Urothelium cell line (cell line): ENCODE results near the gene AMBRA1.
A peak's percentile ranks its signal among the peaks of the same experiment; 100 is the strongest.

ENCODE experiments used
- DNase-seq: peaks from one replicate; pipeline ENCODE4 v3.0.0; 2011; ENCODE audit warnings: low spot score, mixed read lengths
- FAIRE-seq: peaks from 2 replicates; lab custom pipeline; 2011; peaks lifted over from hg19 to GRCh38; lab: Jason Lieb, UNC

AMBRA1 gene

GRCh38 chr11:46413760-46414465 is 179.9 kb downstream of the AMBRA1 start:
- no peak for DNase-seq

GRCh38 chr11:46410021-46410420 is 183.8 kb downstream of the AMBRA1 start:
- no peak for DNase-seq
- no peak for FAIRE-seq

More at GRCh38 chr11:46413760-46414465, 179.9 kb downstream of the AMBRA1 start:
- no peak for FAIRE-seq

GRCh38 chr11:46408407-46408986 is 185.3 kb downstream of the AMBRA1 start:
- FAIRE-seq, result no peak

GRCh38 chr11:46407635-46408034 is 186.2 kb downstream of the AMBRA1 start:
- FAIRE-seq, result no peak

More at GRCh38 chr11:46408407-46408986, 185.3 kb downstream of the AMBRA1 start:
- DNase-seq, result no peak

GRCh38 chr11:46404476-46405017 is 189.3 kb downstream of the AMBRA1 start:
- no peak for DNase-seq
- FAIRE-seq, result no peak

More at GRCh38 chr11:46407635-46408034, 186.2 kb downstream of the AMBRA1 start:
- DNase-seq, result no peak

- FAIRE-seq (no peak), DNase-seq (no peak)
Observed at GRCh38 chr11:46402957-46403902, 190.6 kb downstream of the AMBRA1 start.

- DNase-seq (no peak), FAIRE-seq (no peak)
Observed at GRCh38 chr11:46397526-46397925, 196.3 kb downstream of the AMBRA1 start.

- no peak for DNase-seq
- FAIRE-seq, result no peak
Observed at GRCh38 chr11:46393759-46394158, 200.1 kb downstream of the AMBRA1 start.

- DNase-seq (no peak), FAIRE-seq (no peak)
Observed at GRCh38 chr11:46393231-46393616, 200.6 kb downstream of the AMBRA1 start.

- FAIRE-seq (no peak), DNase-seq (peak; percentile 92)
Observed at GRCh38 chr11:46392421-46393230, 201.2 kb downstream of the AMBRA1 start.

GRCh38 chr11:46391578-46392420 is 202.0 kb downstream of the AMBRA1 start, which contains the start of gene CHRM4:
CHRM4 (minus strand) TSS chr11:46391776; CDS start chr11:46386557, 5,219 bp downstream.
- DNase-seq (peak; percentile 91), FAIRE-seq (peak; percentile 84)

GRCh38 chr11:46391186-46391577 is 202.6 kb downstream of the AMBRA1 start:
- FAIRE-seq (no peak), DNase-seq (no peak)

- DNase-seq, result no peak
Observed at GRCh38 chr11:46390331-46391171, 203.3 kb downstream of the AMBRA1 start.

GRCh38 chr11:46389450-46390330 is 204.1 kb downstream of the AMBRA1 start:
- FAIRE-seq, result peak; percentile 88
- DNase-seq, result peak; percentile 88

More at GRCh38 chr11:46390331-46391171, 203.3 kb downstream of the AMBRA1 start:
- no peak for FAIRE-seq

GRCh38 chr11:46388619-46389449 is 205.0 kb downstream of the AMBRA1 start:
- FAIRE-seq, result no peak
- DNase-seq, result no peak

- DNase-seq, result no peak
- no peak for FAIRE-seq
Observed at GRCh38 chr11:46387919-46388618, 205.8 kb downstream of the AMBRA1 start.
